HepG2 (cell line): Measurements from ENCODE around the gene DLG2.

Source experiments
- TEAD2 ChIP-seq: sonication (generic); formaldehyde crosslinking; IDR thresholded peaks from 2 replicates; pipeline ENCODE4 v1.9.0; 2021; ENCODE audit warnings: missing genetic modification reagents
- ZNF230 ChIP-seq: sonication (generic); formaldehyde crosslinking; IDR thresholded peaks from 2 replicates; pipeline ENCODE4 v1.4.0; 2020; ENCODE audit warnings: mild to moderate bottlenecking, missing genetic modification reagents

DNA sequence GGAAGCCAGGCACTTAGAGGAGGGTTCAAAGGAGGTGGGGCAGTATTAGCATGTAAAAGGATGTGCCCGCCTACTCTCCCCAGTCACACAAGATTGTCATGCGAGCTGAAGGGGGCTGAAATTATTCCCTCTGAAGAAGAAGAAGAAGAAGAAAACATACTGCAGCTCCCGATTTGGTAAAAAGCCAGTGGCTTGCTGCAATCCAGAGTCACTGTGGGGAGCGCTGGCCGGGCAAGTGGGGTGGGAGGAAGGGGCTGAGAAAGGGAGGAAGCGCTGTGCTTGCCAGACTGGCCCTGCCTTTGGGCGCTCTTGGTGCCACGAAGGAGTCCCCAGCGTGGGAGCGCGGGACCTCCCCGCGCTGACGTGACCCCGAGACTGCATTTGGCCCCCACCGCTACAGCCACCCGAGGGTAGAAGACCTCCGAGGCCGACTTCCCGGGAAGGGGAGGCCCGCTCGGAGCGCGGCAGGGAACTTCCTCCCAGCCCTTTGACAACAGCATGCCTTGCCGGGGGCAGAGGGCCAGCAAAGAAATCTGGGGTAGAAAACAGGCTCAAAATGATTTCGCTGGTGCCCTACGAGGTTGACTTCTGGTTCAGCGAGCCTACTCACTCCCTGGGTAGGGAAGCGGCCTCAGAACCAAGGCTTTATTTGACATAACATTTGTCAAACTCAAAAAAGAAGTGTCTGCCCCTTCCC, 906.3 kb downstream of the DLG2 start:
- no peak for TF ChIP-seq ZNF230 (CRISPR knock-in tag)
- no peak for TF ChIP-seq TEAD2 (CRISPR knock-in tag)
